Measurements from ENCODE around the gene CLDN9. TPM values are rescaled to one million over a fixed set of nuclear protein-coding genes. Genes with fewer than 3 reads are reported as not detected.
A peak's percentile ranks its signal among the peaks of the same experiment; 100 is the strongest.

The CLDN9 gene
- total RNA-seq, 1 donor from 2014 or later, result 0.14 TPM

DNA sequence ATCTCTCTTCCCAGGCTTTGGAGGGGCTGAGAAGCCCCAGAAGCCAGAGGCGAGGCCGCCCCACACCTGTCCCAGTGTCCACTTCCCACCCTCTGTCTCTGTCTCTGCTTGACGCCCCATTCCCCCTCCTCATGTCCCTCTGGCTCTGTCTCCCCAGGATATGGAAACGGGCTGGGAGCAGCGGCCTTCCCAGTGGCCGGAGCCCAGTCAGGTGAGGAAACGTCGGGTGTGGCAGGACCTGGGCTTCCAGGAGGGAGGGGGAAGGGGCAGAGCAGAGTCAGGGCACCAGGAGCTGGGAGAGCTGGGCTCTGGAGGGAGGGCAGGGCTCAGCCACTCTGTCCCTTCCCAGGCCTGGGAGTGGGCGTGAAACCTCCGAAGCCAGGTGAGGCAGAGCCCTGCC, 21.8 kb upstream of the CLDN9 start:
- Mint-ChIP-seq H3K27ac (no peak overlapping the region), H3K36me3 (ENCODE audit: low read depth) (no peaks in the 10 kb centered on the region), H3K9me3 (no peaks in the 10 kb centered on the region), H3K4me1 (ENCODE audit: low read depth) (no peaks in the 10 kb centered on the region), H3K4me3 (ENCODE audit: low read depth) (no peak overlapping the region), H3K27me3 (ENCODE audit: low read depth) (peaks cover 2% of the 10 kb centered on the region)
- no peak for DNase-seq (ENCODE audit: low spot score)
- intact Hi-C loops (cut with micrococcal nuclease), result no loop called here

DNA sequence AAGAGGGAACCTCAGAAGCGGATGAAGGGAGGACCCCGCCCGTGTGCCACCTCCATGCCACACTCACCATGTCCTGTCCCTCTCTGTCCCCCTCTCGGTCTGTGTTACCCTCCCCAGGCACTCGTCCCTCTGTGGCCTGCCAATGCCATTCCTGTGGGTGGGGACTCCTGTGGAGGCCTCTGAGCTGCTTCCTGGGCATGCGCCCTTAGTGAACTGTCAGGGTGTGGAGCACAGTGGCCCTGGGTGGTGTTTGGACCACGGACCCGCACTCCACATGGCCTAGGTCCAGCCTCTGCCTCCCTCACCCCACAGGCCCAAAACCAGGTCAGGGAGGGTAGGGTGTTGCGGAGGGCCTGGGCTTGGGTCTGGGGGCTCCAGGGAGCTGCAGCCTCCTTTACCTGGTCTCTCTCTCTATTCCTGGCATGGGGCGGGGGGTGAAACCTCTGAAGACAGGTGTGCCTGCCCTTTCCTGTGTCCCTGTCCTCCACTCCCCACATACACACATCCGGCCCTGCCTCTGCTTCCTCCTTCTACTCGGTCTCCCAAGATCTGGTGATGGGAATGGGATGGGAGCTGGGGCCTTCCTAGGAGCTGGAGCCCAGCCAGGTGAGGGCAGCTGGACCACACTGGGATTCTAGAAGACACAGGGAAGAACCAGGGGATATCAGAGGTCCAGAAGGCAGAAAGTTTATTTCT, 21.0 kb upstream of the CLDN9 start:
- DNase-seq (ENCODE audit: low spot score), result no peak
- Mint-ChIP-seq H3K36me3 (ENCODE audit: low read depth) (no peaks in the 10 kb centered on the region), H3K4me1 (ENCODE audit: low read depth) (no peaks in the 10 kb centered on the region), H3K27ac (no peak overlapping the region), H3K9me3 (no peaks in the 10 kb centered on the region), H3K27me3 (ENCODE audit: low read depth) (peaks cover 2% of the 10 kb centered on the region), H3K4me3 (ENCODE audit: low read depth) (no peak overlapping the region)
- intact Hi-C loops (cut with micrococcal nuclease), result no loop called here

DNA sequence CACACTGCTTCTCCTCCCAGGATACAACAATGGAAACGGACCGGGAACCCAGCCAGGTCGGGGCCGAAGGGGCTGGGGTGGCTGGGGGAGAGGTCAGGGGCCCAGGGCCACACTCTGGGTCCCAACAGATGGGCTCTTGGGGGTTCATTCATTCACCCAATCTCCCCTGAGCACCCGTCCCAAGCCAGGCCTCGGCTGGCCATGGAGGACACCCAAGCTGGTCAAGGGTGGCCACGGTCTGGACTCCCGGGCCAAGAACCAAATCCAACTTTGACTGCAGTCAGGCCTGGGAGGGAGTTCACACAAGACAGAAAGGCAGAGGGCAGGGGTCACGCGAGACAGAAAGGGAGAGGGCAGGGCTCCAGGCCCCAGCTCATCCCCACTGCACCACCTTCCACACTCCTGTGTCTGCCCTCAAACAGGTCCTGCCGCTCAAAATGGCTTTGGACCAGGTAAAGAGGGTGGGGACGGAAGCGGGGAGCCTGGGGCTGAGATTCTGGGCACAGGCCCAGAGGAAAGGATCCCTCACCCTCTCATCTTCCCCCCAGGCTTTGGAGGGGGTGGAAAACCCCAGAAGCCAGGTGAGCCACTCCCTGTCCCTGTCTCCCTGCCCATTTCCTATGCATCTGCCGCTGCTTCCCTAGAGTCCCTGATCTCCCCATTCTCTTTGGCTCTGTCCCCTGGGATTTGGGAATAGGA, 20.2 kb upstream of the CLDN9 start:
- intact Hi-C loops (cut with micrococcal nuclease), result no loop called here
- Mint-ChIP-seq H3K27ac (no peak overlapping the region), H3K4me1 (ENCODE audit: low read depth) (no peaks in the 10 kb centered on the region), H3K36me3 (ENCODE audit: low read depth) (no peaks in the 10 kb centered on the region), H3K4me3 (ENCODE audit: low read depth) (no peak overlapping the region), H3K9me3 (no peaks in the 10 kb centered on the region), H3K27me3 (ENCODE audit: low read depth) (peaks cover 2% of the 10 kb centered on the region)
- DNase-seq (ENCODE audit: low spot score), result no peak

DNA sequence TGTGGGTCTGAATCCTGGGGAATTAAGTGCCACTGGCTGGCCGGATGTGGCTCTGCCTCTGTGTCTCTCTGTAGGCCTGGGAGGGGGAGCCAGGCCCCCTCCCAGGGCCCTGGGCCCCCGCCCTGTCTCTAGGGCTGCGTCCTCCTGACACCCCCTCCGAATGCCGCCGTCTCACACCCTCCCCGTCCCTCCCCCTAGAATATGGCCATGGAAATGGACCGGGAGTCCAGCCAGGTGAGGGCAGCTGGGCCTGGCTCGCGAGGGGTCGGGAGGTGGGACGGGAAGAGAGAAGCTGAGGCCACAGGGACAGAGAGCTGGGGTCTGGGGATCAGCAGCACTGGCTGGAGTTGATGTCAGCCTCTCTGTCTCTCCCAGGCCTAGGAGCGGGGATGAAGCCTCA, 16.4 kb upstream of the CLDN9 start:
- H3K36me3 Mint-ChIP-seq (ENCODE audit: low read depth), result no peaks in the 10 kb centered on the region
- no peaks in the 10 kb centered on the region for H3K27me3 Mint-ChIP-seq (ENCODE audit: low read depth)
- no peak overlapping the region for H3K27ac Mint-ChIP-seq
- DNase-seq (ENCODE audit: low spot score), result no peak
- no peaks in the 10 kb centered on the region for H3K9me3 Mint-ChIP-seq
- intact Hi-C loops (cut with micrococcal nuclease), result no loop called here
- no peaks in the 10 kb centered on the region for H3K4me1 Mint-ChIP-seq (ENCODE audit: low read depth)
- no peak overlapping the region for H3K4me3 Mint-ChIP-seq (ENCODE audit: low read depth)

DNA sequence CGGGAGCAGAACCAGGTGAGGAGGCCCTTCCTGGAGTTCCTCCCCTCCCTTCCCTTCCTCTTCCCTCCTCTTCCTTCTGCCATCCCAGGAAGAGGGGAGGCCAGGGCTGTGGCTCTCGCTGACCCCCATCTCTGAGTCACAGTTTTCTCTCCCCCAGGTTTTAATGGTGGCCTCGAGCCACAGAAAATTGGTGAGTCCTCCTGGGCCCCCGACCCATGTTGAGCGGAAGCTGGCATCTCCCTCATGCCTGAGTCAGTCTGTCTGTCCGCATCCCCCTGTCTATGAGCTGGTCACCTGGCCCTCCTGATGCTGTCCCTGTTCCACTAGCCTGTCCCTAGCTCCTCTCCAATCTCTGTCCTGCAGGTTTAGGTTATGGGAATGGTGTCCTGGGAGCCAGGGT, 12.8 kb upstream of the CLDN9 start:
- Mint-ChIP-seq H3K27ac (no peak overlapping the region), H3K9me3 (no peaks in the 10 kb centered on the region), H3K4me1 (ENCODE audit: low read depth) (peaks cover 2% of the 10 kb centered on the region), H3K36me3 (ENCODE audit: low read depth) (no peaks in the 10 kb centered on the region), H3K27me3 (ENCODE audit: low read depth) (peaks cover 2% of the 10 kb centered on the region), H3K4me3 (ENCODE audit: low read depth) (no peak overlapping the region)
- no peak for DNase-seq (ENCODE audit: low spot score)
- intact Hi-C loops (cut with micrococcal nuclease), result no loop called here

DNA sequence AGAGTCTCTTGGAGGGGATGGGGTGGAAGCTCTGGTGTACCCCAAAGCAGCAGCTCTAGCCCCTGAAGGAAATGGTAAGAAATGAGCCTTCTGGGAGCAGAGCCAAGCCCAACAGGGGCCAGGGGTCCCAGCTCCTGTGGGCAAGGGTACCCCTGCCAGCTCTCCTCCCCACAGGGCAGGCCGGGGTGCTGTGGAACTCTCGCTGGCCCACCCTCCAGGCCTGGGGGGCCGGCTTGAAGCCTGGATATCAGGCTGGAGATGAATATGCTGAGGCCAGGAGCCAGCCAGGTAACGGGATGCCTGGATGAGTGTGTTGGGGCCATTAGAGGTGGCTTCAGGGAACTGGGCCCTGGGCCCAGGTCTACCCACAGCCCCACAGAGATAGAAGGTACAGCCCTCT, 12.2 kb upstream of the CLDN9 start:
- H3K4me3 Mint-ChIP-seq (ENCODE audit: low read depth), result no peak overlapping the region
- H3K9me3 Mint-ChIP-seq, result no peaks in the 10 kb centered on the region
- intact Hi-C loops (cut with micrococcal nuclease), result no loop called here
- no peak for DNase-seq (ENCODE audit: low spot score)
- H3K36me3 Mint-ChIP-seq (ENCODE audit: low read depth), result no peaks in the 10 kb centered on the region
- H3K4me1 Mint-ChIP-seq (ENCODE audit: low read depth), result peaks cover 3% of the 10 kb centered on the region
- H3K27me3 Mint-ChIP-seq (ENCODE audit: low read depth), result peaks cover 2% of the 10 kb centered on the region
- H3K27ac Mint-ChIP-seq, result no peak overlapping the region

DNA sequence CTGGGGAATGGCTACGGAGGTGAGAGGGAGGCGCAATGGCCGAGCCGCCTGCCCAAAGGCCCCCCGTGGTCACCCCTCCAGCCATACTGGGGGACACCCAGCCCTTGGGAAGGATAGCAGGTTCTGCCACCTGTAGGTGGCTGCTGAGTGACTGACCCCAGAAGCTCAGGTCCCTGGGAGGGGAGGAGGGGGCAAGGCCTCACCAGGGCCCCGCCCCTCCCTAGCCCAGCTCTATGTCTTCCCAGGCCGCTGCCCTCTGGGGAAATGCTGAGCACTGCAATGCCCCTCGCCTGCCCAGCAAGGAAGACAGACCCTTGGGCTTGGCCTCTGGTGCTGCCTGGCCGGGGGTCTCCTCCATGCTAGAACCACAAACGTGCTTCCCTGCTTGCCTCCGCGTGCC, 11.4 kb upstream of the CLDN9 start:
- H3K27me3 Mint-ChIP-seq (ENCODE audit: low read depth), result peaks cover 2% of the 10 kb centered on the region
- H3K36me3 Mint-ChIP-seq (ENCODE audit: low read depth), result no peaks in the 10 kb centered on the region
- DNase-seq (ENCODE audit: low spot score), result no peak
- no peaks in the 10 kb centered on the region for H3K9me3 Mint-ChIP-seq
- H3K27ac Mint-ChIP-seq, result no peak overlapping the region
- intact Hi-C loops (cut with micrococcal nuclease), result no loop called here
- no peak overlapping the region for H3K4me3 Mint-ChIP-seq (ENCODE audit: low read depth)
- peaks cover 3% of the 10 kb centered on the region for H3K4me1 Mint-ChIP-seq (ENCODE audit: low read depth)

DNA sequence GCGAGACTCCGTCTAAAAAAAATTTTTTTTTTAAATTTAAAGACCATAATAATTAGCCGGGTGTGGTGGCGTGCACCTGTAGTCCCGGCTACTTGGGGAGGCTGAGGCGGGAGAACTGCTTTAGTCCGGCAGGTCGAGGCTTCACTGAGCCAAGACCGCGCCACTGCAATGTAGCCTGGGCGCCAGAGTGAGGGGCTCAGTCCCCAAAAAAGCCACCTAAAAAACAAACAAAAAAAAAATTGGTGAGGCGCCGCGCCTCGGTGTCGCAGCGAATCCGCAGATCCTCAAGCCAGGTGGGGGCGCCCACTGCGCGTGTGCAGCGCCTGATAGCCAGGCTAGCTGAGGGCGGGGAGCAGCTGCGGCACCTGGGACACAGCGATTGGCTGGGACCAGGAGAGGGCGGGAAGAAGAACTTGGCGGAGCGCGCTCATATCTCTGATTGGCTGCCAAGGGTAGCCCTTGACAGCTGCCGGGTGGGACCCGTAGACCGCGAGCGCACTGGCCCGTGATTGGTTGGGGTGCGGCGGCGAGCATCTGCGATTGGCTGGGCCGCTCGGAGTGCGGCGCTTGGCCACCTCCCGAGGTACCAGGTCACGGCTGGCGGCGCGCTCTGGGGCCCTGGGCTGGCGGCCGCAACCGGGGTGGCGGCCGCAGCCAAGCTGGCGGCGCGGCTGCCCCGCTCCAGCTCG, 9.0 kb upstream of the CLDN9 start:
- Mint-ChIP-seq H3K36me3 (ENCODE audit: low read depth) (no peaks in the 10 kb centered on the region), H3K27ac (no peak overlapping the region), H3K4me3 (ENCODE audit: low read depth) (peak overlapping the region; percentile 71), H3K9me3 (no peaks in the 10 kb centered on the region), H3K4me1 (ENCODE audit: low read depth) (peaks cover 25% of the 10 kb centered on the region), H3K27me3 (ENCODE audit: low read depth) (peaks cover 4% of the 10 kb centered on the region)
- intact Hi-C loops (cut with micrococcal nuclease), result loop anchor here (1.0 kb wide), 1 partner anchor 17 kb away; the partner anchor contains the start of gene TNFRSF12A
- DNase-seq (ENCODE audit: low spot score), result peak; percentile 99

DNA sequence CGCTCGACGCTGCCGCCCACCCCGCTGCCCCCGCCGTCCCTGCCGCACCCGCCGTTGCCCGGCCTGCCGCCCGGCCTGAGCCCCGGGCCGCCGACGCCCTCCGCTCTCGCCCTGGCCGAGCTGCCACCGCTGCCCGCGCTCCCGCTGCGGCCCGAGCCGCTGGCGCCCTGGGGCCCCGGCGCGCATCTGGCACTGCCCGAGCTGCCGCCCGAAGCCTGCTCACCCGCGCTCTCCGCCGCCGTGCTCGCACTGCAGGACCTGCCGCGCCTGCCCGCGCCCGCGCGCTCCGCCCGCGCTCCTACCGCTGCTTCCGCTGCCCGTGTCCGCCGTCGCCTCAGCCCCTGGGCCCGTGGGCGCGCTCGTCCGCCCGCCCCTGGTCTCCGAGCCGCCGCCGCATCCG, 8.4 kb upstream of the CLDN9 start:
- no peak for DNase-seq (ENCODE audit: low spot score)
- no peak overlapping the region for H3K4me3 Mint-ChIP-seq (ENCODE audit: low read depth)
- peaks cover 26% of the 10 kb centered on the region for H3K4me1 Mint-ChIP-seq (ENCODE audit: low read depth)
- H3K27me3 Mint-ChIP-seq (ENCODE audit: low read depth), result peaks cover 4% of the 10 kb centered on the region
- H3K27ac Mint-ChIP-seq, result no peak overlapping the region
- no peaks in the 10 kb centered on the region for H3K36me3 Mint-ChIP-seq (ENCODE audit: low read depth)
- intact Hi-C loops (cut with micrococcal nuclease), result no loop called here
- no peaks in the 10 kb centered on the region for H3K9me3 Mint-ChIP-seq

DNA sequence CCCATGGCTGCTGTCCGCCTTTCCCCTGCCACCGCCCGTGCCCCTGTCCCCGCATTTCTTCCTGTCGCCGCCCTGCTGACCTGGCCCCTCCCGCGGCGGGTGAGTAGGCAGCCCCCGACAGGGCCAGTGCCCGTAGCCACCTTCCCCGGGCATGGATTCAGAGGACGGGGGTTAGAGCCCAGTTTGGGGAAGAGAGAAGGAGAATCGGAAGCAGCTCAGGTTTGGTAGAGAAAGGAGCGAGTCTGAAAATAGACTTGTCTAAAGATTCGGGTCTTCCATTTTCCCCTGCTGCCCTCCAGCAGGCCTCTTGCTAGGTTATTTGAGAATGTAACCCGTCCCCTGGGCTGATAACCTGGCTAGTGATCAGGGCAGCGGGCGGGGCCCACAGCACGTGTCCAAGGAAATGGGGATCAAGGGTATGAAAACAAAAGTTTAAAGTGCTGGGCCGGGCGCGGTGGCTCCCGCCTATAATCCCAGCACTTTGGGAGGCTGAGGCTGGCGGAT, 7.9 kb upstream of the CLDN9 start:
- Mint-ChIP-seq H3K9me3 (no peaks in the 10 kb centered on the region), H3K27me3 (ENCODE audit: low read depth) (peaks cover 4% of the 10 kb centered on the region), H3K36me3 (ENCODE audit: low read depth) (no peaks in the 10 kb centered on the region), H3K4me3 (ENCODE audit: low read depth) (peak overlapping the region; percentile 74), H3K4me1 (ENCODE audit: low read depth) (peaks cover 26% of the 10 kb centered on the region), H3K27ac (no peak overlapping the region)
- no peak for DNase-seq (ENCODE audit: low spot score)
- intact Hi-C loops (cut with micrococcal nuclease), result no loop called here

DNA sequence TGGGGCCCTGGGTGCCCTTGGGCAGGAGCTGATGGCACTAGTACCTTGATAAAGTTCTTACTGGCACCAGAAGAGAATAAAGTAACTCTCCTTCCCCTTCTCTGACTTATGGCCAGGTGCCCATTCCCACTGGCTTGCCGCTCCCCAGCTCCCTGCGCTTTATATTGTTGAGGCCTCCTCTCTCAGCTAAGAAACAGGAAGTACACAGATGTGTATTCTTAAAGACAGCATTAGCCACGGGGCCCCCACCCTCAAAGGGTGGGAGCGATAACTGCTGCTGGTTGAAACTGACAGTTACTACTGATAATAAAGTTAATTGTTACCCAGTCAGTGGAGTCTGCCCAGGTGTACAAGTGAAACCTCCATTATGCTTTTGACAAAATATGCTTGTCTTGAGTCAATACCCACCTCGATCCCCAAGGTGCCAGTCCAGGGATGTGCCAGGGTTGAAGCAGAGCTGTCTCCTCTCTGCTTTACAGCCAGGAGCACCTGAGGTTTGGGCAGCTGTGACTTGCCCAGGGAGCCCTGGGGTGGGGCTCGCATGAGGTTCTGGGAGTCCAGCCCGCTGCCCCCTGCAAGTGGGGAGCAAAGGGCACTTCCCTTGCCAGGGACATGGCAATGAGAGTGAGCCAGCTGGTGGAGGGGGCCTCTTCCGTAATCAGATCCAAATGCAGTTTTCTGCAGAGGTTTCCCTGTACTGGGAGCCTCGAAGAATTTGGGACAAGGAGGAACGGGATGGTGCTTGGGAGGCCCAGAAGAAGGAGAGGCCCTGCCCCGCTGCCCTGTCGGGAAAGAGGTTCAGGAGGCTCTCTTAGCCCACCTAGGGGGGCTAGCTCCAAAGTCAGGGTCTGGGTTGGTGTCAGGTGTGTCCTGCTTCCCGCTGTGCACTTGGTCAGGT, 5.4 kb upstream of the CLDN9 start:
- Mint-ChIP-seq H3K27me3 (ENCODE audit: low read depth) (peaks cover 4% of the 10 kb centered on the region), H3K4me1 (ENCODE audit: low read depth) (peaks cover 26% of the 10 kb centered on the region), H3K27ac (no peak overlapping the region), H3K36me3 (ENCODE audit: low read depth) (no peaks in the 10 kb centered on the region), H3K9me3 (no peaks in the 10 kb centered on the region), H3K4me3 (ENCODE audit: low read depth) (no peak overlapping the region)
- no peak for DNase-seq (ENCODE audit: low spot score)
- intact Hi-C loops (cut with micrococcal nuclease), result no loop called here

DNA sequence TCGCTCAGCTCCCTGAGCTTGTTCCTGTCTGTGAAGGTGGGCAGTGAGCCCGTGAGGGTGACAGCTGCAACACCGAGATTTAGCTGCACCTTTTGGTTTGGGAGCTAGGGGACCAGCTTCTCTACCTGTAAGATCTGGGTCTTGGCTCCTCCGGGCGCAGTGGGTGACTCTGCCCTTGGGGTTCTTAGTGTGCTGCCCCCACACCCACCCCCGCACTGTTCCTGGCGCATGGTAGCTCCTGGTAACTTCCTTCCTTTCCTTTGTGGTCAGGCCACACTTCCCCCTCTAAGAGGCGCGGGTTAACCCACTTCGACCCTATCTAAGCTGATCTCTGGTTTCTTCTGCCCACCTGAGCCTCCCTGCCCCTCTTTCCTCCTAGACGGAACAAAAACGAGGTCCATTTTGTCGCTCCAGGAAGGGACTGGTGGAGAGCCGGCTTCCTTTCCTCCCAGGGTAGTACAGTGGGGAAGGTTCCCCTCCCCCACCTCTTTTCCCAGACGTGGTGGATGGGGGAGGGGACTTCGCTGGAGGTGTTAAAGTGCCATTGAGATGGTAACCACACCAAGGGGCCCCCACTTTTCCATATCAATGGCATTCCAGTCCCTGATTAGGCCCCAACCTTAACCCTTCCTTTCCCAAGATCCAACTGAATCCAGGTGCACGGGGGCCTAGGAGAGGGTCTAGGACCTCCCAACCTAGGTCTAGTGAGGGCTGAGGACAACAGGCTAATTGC, 4.6 kb upstream of the CLDN9 start:
- no peak for DNase-seq (ENCODE audit: low spot score)
- Mint-ChIP-seq H3K36me3 (ENCODE audit: low read depth) (no peaks in the 10 kb centered on the region), H3K27me3 (ENCODE audit: low read depth) (peaks cover 6% of the 10 kb centered on the region), H3K9me3 (no peaks in the 10 kb centered on the region), H3K4me3 (ENCODE audit: low read depth) (peak overlapping the region; percentile 45), H3K27ac (no peak overlapping the region), H3K4me1 (ENCODE audit: low read depth) (peaks cover 26% of the 10 kb centered on the region)
- intact Hi-C loops (cut with micrococcal nuclease), result no loop called here
